D341Med (cell line): ENCODE results near the gene LCA5.
"Not testable (repeated sequence)": the region's sequence is repeated elsewhere in the genome, so short reads cannot be mapped to it uniquely, and the experiment has no call there.

Source experiments
- DNase-seq: peaks from one replicate; pipeline ENCODE4 v3.0.0; 2012; ENCODE audit warnings: low spot score

LCA5 gene

GRCh38 chr6:79538106-79538971 lies 1.1 kb upstream of the LCA5 start:
- DNase-seq, result no peak

GRCh38 chr6:79536585-79536953 lies 661 bp downstream of the LCA5 start:
- no peak for DNase-seq

DNA sequence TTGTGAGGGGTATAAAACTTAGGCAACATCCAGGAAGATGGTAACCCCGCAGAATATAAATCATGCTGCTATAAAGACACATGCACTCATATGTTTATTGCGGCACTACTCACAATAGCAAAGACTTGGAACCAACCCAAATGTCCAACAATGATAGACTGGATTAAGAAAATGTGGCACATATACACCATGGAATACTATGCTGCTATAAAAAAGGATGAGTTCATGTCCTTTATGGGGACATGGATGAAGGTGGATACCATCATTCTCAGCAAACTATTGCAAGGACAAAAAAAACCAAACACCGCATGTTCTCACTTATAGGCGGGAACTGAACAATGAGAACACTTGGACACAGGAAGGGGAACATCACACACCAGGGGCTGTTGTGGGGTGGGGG lies 7.7 kb downstream of the LCA5 start:
- DNase-seq, result not testable (repeated sequence)

DNA sequence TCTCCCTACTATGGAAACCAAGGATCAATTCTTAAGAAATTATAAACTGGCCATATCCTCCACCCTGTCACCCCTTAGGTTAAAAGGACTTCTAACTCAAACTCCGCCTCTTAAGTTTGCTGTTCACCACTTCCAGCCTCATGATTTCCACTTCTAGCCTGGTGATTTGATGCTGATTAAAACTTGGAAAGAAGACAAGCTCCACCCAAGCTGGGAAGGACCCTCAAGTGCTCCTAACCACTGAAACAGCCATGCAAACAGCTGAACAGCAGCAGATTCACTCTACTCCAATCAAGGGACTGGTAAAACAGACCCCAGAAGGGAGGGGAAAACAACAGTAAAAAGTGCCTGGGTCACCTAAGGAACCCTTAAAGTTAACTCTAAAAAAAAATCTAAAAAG lies 10.3 kb downstream of the LCA5 start:
- no peak for DNase-seq

DNA sequence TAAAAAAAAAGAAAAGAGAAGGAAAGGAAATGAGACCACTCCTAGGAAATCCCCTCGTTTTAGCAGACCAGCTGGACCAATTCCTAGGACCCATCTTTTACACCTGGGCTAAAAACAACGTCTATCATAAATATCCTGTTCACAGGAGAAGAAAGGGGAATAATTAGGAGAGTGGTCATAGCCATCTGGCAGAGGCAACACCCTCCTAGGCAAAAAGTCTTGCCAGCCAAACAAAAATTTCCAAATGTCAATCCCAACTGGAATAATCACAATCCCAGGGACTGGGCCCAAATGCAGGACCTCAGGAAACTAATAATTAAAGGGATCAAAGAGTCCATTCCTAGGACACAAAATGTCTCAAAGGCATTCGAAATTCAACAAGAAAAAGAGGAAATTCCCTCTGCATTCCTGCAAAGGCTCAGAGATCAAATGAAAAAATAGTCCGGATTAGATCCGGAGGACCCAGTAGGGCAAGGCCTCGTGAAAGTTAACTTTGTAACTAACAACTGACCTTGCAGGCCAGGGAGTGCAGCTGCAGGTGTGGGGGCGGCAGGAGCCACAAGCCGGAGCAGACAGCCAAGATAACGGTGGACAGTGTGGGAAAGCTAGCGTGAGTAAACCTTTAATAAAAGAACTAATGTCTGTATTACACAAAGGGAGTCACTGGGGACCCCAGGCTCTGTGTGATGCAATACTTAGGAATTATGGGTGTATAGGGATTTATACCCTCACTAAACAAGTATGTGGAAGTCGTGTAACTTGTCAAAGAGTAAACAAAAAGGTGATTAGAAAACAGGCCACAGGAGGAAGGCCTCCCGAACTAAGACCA lies 11.7 kb downstream of the LCA5 start:
- DNase-seq, result no peak

GRCh38 chr6:79524065-79524464 lies 13.2 kb downstream of the LCA5 start:
- DNase-seq, result no peak

DNA sequence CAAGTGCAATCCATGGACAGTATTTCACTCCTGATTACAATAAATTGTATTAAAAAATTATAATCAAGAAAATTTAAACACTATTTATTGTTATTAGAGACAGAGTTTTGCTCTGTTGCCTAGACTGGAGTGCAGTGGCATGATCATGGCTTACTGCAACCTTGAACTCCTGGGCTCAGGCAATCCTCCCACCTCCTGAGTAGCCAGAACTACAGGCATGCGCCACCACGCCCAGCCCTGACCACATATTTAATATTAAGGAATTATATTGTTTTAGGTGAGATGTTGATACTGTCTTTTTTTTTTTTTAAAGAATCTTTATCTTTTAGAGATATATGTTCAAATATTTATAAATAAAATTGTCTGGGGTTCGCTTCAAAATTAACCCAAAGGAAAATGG lies 14.6 kb downstream of the LCA5 start:
- no peak for DNase-seq

DNA sequence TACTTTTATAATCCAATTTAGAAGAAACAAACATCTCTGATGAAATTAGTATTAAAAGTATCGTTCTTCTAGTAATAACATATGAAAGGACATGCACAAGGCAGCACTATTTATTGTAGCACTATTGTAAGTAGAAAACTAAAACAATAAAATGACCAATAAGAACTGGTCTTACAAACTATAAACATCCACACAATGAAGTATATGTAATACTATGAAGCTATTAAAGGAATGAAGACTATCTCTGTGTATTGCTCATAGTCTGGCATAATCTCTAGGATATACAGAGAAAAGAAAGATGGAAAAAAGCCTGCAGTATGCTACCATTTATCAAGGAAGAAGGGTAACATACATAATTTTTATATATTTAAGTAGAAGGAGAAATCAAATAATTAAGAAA lies 16.7 kb downstream of the LCA5 start:
- DNase-seq, result no peak

DNA sequence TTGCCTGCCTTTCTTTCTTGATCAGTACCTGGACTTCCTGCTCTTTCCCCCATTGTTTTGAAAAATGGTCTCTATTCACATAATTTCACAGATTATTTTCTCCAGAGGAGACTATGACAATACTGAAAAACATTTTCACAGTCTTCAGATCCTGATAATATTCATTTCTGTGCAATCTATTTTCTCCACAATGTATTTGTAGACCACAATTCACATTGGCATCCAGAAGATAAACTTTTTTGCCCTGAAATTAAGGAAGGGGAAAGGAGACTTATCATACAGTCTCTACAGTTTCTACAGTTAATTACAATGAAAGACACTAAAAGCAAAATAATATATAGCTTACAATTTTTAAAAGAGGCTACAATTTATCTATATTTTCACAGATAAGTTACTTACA lies 18.4 kb downstream of the LCA5 start:
- DNase-seq, result no peak

DNA sequence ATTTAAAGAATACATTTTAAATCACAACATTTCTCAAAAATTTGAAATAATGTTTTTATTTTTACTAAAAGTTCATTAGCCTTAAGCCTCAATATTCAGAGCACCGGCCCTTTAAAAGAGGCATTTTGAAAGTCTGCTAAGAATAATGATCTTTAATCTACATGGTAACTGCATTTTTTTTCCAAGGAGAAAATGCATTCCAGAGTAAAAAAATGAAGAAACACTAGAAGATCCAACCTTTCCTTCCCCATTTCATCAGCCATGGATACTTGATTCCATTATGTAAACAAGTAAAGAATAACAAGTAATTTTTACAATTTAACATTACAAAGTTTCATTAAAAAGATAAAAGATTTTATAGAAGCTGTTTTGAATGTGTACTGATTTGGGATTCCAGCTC lies 21.8 kb downstream of the LCA5 start:
- DNase-seq, result no peak

DNA sequence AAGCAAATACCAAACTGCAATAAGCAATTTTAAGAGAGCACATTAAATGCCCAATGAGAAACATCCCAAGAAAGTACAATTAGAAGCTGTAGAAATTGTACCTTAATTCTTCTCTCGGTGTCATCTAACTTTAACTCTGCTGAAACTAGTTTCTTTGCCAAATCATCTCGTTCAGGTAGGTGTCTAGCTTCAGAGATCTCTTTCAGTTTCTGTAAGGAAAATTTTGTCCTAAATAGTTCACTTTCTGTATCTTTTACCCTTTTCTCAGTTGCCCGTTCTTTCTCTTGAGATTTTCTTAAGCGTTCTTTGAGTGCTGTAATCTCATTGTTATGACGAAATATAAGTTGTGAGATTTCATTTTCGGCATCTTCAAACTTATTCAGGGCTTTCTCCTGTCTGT lies 24.1 kb downstream of the LCA5 start:
- no peak for DNase-seq

DNA sequence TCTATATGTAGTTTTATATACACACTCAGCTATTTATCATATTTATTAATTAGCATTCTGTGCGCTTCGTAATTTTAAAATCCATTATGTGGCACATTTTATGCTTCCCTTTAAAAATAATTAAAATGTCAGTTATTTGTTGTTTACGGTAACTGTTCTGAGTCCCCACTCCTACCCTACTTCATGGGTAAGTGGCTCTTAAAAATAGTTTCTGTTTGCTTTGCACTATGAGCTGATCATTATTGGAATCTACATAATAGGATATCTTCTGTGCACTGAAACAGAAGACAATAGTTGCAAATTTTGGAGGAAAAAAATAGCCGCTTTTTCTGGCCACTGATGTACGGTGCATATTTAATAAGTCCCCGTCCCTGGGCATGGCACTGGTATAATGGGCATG lies 25.2 kb downstream of the LCA5 start:
- no peak for DNase-seq

- no peak for DNase-seq
These were observed 26.5 kb downstream of the LCA5 start for GRCh38 chr6:79510707-79511106.

GRCh38 chr6:79506251-79506650 lies 31.0 kb downstream of the LCA5 start:
- DNase-seq, result no peak

- DNase-seq, result no peak
These were observed 32.9 kb downstream of the LCA5 start for GRCh38 chr6:79504372-79504771.

GRCh38 chr6:79498842-79499241 lies 38.4 kb downstream of the LCA5 start:
- DNase-seq, result no peak

GRCh38 chr6:79495246-79495645 lies 42.0 kb downstream of the LCA5 start:
- DNase-seq, result no peak

DNA sequence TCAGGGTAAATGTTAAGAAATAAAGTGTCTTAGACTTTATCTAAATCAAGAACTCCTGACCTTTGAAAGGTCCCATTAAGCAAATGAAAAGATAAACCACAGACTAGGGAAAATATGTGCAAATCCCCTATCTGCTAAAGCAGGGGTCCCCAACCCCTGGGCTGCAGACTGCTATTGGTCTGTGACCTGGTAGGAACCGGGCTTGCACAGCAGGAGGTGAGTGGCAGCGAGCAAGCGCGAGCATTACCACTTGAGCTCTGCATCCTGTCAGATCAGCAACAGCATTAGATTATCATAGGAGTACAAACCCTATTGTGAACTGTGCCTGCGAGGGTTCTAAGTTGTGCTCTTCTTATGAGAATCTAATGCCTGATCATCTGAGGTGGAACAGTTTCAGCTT lies 42.4 kb downstream of the LCA5 start:
- DNase-seq, result no peak

DNA sequence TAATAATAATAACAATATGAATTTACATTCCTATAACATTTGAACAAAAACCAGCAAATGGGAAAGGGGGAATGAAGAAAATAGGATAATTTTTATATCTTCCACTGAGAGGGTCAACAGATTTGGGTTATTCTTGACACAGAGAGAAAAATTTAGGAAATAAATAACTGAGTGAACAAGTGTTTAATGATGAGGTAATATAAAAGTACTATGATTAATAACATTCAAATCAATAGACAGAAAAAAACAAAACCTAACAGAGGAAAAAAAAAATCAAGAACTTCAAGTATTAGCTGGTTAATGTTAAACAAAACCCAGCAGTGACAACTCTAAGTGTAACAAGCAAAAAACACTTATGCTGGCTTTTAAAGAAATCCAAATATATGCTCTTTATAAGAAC lies 66.5 kb downstream of the LCA5 start:
- DNase-seq, result no peak

- DNase-seq, result no peak
These were observed 67.6 kb downstream of the LCA5 start for GRCh38 chr6:79469376-79470246.

DNA sequence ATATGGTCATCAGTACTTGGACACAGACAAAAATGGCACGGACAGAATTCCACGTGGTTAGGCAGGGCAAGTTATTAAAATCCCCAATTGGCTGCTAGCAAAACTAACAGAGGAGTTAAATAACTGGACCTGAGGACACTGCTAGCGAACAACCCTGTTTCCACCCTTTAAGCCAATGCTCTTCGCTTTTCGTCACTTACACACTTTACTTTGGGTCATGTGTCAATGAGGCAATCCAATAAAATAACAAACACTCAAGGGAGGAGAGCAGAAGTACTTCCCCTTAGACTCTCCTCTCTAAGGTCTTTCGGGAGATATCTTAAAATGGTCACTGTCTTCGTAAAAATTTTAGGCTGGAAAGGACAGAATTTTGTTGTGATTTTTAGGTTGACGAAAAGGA lies 68.6 kb downstream of the LCA5 start:
- no peak for DNase-seq

- no peak for DNase-seq
These were observed 69.1 kb downstream of the LCA5 start for GRCh38 chr6:79468116-79468515.

DNA sequence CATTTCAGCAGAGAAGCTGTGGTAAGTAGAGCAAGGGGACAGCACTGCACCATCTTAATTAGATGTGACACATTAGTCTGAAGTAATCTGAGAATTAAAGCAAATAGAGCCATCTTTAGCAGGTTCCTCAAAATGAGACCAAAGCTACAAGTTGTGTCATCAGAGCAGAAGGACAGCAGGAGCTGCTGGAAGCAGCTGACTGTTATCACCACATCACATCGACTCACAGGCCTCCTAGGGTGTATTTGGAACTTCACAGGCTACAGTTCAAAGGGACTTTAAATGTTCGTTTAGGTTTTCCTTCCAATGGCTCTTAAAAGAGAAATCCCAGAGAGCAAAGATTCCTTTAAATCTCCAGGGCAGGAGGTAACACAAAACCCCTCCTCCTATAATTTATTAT lies 69.5 kb downstream of the LCA5 start:
- DNase-seq, result no peak
